Tibial nerve (tissue), 4 donors: ENCODE data around the gene AP2S1. TPM values are rescaled to one million over a fixed set of nuclear protein-coding genes. Genes with fewer than 3 reads are reported as not detected.

Experiments used
- DNase-seq, 2 donors: peaks; one replicate each; pipeline ENCODE4 v3.0.0-alpha.2; 2019; ENCODE audit warnings: low spot score in 2 of 2
- H3K27ac ChIP-seq, 4 donors: fragments of 200-600 bp; sonication (generic) in 3 of 4; one replicate each; pipeline ENCODE4 v1.5.1; 2017 to 2019; ENCODE audit warnings: mild to moderate bottlenecking in 1 of 4
- H3K27me3 ChIP-seq, 2 donors: fragments of 200-600 bp; sonication (generic) in 1 of 2; one replicate each; pipeline versions ENCODE4 v1.5.1 to v1.6.0; 2017 to 2019
- H3K36me3 ChIP-seq, 3 donors: fragments of 200-600 bp; sonication (generic); one replicate each; pipeline ENCODE4 v1.5.1; 2018 to 2019
- H3K4me1 ChIP-seq, 4 donors: fragments of 200-600 bp; sonication (generic) in 3 of 4; one replicate each; pipeline ENCODE4 v1.5.1; 2017 to 2019
- H3K4me3 ChIP-seq, 4 donors: fragments of 200-600 bp; sonication (generic) in 3 of 4; one replicate each; pipeline ENCODE4 v1.5.1; 2017 to 2019; ENCODE audit warnings: mild to moderate bottlenecking in 1 of 4, moderate library complexity in 1 of 4
- H3K9me3 ChIP-seq, 4 donors: fragments of 200-600 bp; sonication (generic) in 3 of 4; one replicate each; pipeline ENCODE4 v1.5.1; 2017 to 2019
- EP300 ChIP-seq, 2 donors: sonication (generic); formaldehyde crosslinking; IDR thresholded peaks; one replicate each; pipeline ENCODE4 v1.6.1; 2017; ENCODE audit warnings: antibody characterized with exemption in 2 of 2, mild to moderate bottlenecking in 1 of 2
- POLR2A ChIP-seq, 2 donors: fragments of 450-650 bp; IDR thresholded peaks; one replicate each; pipeline ENCODE4 v1.6.1; 2017; ENCODE audit warnings: antibody characterized with exemption in 2 of 2, mild to moderate bottlenecking in 2 of 2, moderate library complexity in 2 of 2
- WGBS, 2 donors: methylation state at CpG; one replicate each; pipeline ENCODE4 v1.1.5; 2018; 5-methylcytosine and 5-hydroxymethylcytosine counted together
- total RNA-seq, 4 donors: library from RNA; depleted of rRNA; stranded (reverse); fragments of >200 nt; gene quantifications; one replicate each; pipeline ENCODE4 v1.1.0, GENCODE V29; 2016
- TF ChIP-seq, protein P1 (sequence below), 5 experiments: fragments of 200-600 bp in 3 of 5; fragments of 450-650 bp in 2 of 5; sonication (generic) in 3 of 5; IDR thresholded peaks; one replicate each; pipeline ENCODE4 v1.5.1; 2016 to 2019; ENCODE audit warnings: antibody characterized with exemption in 5 of 5, mild to moderate bottlenecking in 3 of 5, moderate library complexity in 2 of 5

The AP2S1 gene
- total RNA-seq, 4 donors from 2014 or later, result 32.1 to 108 (median 64.6) TPM

- Histone ChIP-seq H3K27me3 (no peaks in the 10 kb centered on the region), H3K36me3 (no peaks in the 10 kb centered on the region), H3K27ac (no peak overlapping the region), H3K9me3 (no peaks in the 10 kb centered on the region), H3K4me1 (no peaks in the 10 kb centered on the region), H3K4me3 (no peak overlapping the region)
- DNase-seq, result no peak
- 65 to 75% methylated on average over 2 of the region's 2 CpGs for WGBS, 2 donors
- no peak for TF ChIP-seq POLR2A (IDR thresholded peaks at IDR 0.05)
These were observed 47.1 kb downstream of the AP2S1 start for GRCh38 chr19:46803555-46803954.

- WGBS, 2 donors, result 91 to 92% methylated on average over 5 of the region's 5 CpGs
- Histone ChIP-seq H3K4me1 (no peaks in the 10 kb centered on the region), H3K36me3 (no peaks in the 10 kb centered on the region), H3K4me3 (no peak overlapping the region), H3K27ac (no peak overlapping the region), H3K9me3 (no peaks in the 10 kb centered on the region), H3K27me3 (no peaks in the 10 kb centered on the region)
- TF ChIP-seq POLR2A (IDR thresholded peaks at IDR 0.05), result no peak
- no peak for TF ChIP-seq EP300 (IDR thresholded peaks at IDR 0.05)
- TF ChIP-seq, protein P1, sequence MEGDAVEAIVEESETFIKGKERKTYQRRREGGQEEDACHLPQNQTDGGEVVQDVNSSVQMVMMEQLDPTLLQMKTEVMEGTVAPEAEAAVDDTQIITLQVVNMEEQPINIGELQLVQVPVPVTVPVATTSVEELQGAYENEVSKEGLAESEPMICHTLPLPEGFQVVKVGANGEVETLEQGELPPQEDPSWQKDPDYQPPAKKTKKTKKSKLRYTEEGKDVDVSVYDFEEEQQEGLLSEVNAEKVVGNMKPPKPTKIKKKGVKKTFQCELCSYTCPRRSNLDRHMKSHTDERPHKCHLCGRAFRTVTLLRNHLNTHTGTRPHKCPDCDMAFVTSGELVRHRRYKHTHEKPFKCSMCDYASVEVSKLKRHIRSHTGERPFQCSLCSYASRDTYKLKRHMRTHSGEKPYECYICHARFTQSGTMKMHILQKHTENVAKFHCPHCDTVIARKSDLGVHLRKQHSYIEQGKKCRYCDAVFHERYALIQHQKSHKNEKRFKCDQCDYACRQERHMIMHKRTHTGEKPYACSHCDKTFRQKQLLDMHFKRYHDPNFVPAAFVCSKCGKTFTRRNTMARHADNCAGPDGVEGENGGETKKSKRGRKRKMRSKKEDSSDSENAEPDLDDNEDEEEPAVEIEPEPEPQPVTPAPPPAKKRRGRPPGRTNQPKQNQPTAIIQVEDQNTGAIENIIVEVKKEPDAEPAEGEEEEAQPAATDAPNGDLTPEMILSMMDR (IDR thresholded peaks at IDR 0.05), result no peak
- DNase-seq, result no peak
These were observed 48.5 kb downstream of the AP2S1 start for GRCh38 chr19:46802152-46802551.

DNA sequence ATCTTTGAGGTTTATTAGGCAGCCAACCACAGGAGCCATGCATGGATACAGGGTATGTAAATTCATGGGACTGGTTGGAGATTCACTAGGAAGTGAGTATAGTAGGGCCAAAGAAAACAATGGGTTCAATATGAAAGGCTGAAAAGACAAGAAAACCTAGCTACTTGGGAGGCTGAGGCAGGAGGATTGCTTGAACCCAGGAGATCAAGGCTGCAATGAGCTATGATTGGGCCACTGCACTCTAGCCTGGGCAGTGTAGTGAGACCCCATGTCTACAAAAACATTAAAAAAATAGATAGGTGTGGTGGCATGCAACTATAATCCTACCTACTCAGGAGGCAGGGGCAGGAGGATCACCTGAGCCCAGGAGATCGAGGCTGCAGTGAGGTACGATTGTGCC, 51.9 kb downstream of the AP2S1 start:
- TF ChIP-seq POLR2A (IDR thresholded peaks at IDR 0.05), result no peak
- TF ChIP-seq, protein P1 (IDR thresholded peaks at IDR 0.05), result no peak
- no peak for TF ChIP-seq EP300 (IDR thresholded peaks at IDR 0.05)
- Histone ChIP-seq H3K27ac (no peak overlapping the region), H3K4me3 (no peak overlapping the region), H3K36me3 (no peaks in the 10 kb centered on the region), H3K9me3 (no peaks in the 10 kb centered on the region), H3K4me1 (peaks cover 0 to 9% (median 2%) of the 10 kb centered on the region in 4 donors), H3K27me3 (no peaks in the 10 kb centered on the region)
- no peak for DNase-seq
- WGBS, 2 donors, result 92 to 100% methylated on average over 2 of the region's 2 CpGs

DNA sequence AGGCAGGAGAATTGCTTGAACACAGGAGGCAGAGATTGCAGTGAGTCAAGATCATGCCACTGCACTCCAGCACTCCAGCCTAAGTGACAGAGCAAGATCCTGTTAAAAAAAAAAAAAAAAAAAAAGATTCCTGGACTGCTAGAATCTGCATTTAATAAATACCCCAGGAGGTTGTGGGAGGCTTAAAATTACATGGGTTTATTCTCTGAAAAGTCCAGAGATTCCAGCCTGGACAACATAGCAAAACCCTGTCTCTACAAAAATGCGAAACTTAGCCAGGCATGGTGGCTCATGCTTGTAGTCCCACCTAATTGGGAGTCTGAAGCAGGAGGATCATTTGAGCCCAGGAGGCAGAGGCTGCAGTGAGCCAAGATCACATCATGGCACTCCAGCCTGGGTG, 52.8 kb downstream of the AP2S1 start:
- Histone ChIP-seq H3K36me3 (no peaks in the 10 kb centered on the region), H3K9me3 (no peaks in the 10 kb centered on the region), H3K4me3 (no peak overlapping the region), H3K27ac (no peak overlapping the region), H3K4me1 (peaks cover 0 to 9% (median 2%) of the 10 kb centered on the region in 4 donors), H3K27me3 (no peaks in the 10 kb centered on the region)
- TF ChIP-seq, protein P1 (IDR thresholded peaks at IDR 0.05), result no peak
- TF ChIP-seq EP300 (IDR thresholded peaks at IDR 0.05) (no peak), POLR2A (IDR thresholded peaks at IDR 0.05) (no peak)
- DNase-seq, result no peak
- 94% methylated on average over 1 of the region's 1 CpG for WGBS, 2 donors

- no peaks in the 10 kb centered on the region for H3K9me3 ChIP-seq
- no peaks in the 10 kb centered on the region for H3K27me3 ChIP-seq
- H3K36me3 ChIP-seq, result no peaks in the 10 kb centered on the region
- H3K4me1 ChIP-seq, result peaks cover 0 to 19% (median 6%) of the 10 kb centered on the region in 4 donors
- no peak overlapping the region for H3K4me3 ChIP-seq
- TF ChIP-seq EP300 (IDR thresholded peaks at IDR 0.05) (no peak), POLR2A (IDR thresholded peaks at IDR 0.05) (no peak)
- TF ChIP-seq, protein P1 (IDR thresholded peaks at IDR 0.05), result no peak
- DNase-seq, result no peak
- WGBS, 2 donors, result 59 to 64% methylated on average over 5 of the region's 5 CpGs
- H3K27ac ChIP-seq, result no peak overlapping the region
These were observed 58.7 kb downstream of the AP2S1 start for GRCh38 chr19:46791944-46792343.

DNA sequence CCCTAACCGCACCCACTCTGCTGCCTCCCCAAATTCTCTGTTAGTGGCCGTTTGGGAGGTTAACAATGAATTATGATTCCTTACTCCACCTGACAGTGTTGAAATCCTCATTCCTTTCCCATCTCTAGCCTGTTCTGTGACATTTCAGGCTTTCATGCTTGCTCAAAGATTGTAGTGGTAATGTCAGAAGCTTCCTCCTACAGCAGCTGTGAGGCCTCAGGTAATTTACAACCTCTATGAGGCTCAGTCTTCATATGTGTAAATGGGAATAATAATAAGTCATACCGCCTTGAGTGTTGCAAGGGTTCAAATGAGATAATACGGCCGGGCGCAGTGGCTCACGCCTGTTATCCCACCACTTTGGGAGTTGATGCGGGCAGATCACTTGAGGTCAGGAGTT, 61.3 kb downstream of the AP2S1 start:
- Histone ChIP-seq H3K36me3 (no peaks in the 10 kb centered on the region), H3K4me1 (peaks cover 0 to 36% (median 19%) of the 10 kb centered on the region in 4 donors), H3K27ac (no peak overlapping the region), H3K27me3 (no peaks in the 10 kb centered on the region), H3K4me3 (no peak overlapping the region), H3K9me3 (no peaks in the 10 kb centered on the region)
- WGBS, 2 donors, result 89 to 91% methylated on average over 8 of the region's 8 CpGs
- no peak for DNase-seq
- no peak for TF ChIP-seq POLR2A (IDR thresholded peaks at IDR 0.05)
- TF ChIP-seq EP300 (IDR thresholded peaks at IDR 0.05), result no peak
- TF ChIP-seq, protein P1 (IDR thresholded peaks at IDR 0.05), result no peak
